ENCODE data around the gene XXYLT1.

The XXYLT1 gene

DNA sequence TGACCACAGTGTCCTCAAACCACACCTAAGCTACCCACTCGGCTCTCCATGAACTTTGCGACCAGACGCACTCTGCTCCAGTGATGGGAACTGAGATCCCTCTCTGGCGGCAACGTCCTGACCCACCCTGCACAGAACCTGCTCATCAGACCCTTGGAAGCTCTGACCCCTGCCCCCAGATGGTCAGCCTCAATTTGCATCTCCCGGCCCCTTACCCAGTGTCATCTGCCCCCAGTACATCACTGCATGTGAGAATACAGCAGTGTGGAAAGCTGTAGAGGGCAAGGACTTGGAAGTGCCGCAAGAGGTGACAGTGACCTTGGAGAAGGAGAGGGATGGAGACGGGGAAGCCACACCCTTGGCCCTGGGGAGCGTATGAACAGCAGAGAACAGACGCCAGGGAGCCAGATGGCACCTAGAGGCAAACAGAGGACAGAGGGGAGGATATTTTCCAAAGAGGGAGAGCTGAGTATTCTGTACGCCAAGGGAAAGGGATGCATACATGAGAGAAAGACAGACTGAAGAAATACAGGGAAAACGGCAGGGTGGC is 192.0 kb downstream of the XXYLT1 start:
- no peak for DNase-seq (ENCODE audit: low read depth)

DNA sequence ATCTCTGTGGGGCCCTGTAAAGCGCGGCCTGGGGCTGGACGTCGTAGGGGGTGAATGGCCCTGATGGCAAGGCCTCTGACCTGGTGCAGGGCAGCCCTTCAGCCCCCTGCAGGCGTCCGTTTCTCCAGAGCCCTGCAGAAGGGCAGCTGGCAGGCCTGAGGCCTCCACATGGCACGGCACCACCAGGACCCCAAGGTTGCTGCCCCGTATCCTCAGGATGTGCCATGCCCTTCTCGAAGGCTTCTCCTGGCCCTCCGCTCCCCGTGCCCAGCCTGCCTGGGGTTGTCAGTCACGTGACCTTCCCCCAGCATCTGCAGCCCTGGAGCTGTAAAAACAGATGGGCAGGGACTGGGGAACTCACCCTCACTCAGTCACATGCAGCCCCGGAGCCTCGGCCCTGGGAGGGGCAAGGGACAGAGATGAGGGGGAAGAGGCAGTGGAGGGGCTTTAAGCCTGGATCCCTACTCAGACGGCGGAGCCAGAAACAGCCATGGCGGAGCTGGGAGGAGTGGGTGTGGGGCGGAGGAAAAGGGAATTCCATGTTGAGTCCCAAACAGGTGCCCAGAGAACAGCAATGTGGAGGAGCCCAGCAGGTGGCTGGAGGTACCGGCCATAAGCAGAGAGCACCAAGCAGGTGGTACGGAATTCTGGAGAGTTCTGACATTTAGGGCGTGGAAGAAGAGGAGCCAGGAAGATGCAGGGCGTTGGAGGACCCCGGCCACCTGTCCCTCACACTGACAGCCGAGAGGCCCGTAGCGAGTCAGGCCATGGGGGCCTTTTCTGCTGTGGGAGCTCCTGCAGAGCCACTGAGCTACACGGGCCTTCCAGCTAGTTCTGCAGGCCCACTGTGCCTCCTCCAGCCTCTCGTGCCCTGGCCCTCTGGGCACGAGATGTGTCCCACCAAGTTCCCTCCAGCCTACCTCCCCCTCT is 193.1 kb downstream of the XXYLT1 start:
- DNase-seq (ENCODE audit: low read depth), result no peak

DNA sequence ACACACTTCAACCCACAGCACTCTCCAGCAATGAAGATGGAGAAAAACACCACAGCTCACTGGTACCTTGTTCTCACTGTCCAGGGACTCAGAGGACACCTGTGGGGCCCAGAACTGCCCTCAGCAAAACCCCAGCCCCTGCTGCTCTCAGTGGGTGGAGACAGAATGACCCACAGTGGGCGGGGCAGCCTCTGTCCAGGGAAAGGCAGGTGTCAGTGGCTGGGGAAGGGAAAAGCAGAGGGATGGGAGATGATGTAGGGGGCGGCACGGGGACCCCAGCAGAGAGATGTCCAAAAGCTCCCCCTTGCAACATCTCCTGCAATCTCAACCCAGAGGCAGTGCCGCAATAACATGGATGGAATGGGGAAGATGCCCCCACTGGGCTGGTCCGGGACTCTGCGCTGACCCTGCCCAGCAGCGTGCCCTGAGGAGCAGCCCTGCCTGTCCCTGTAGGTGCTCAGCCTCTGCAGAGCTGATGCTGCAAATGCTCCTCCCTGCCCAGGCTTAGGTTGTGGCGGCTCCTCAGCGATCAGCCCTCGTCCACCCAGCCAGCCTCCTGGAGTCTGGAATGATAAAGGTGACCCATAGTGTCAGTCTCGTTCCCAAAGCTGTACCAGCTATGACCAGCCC is 193.9 kb downstream of the XXYLT1 start:
- no peak for DNase-seq (ENCODE audit: low read depth)

DNA sequence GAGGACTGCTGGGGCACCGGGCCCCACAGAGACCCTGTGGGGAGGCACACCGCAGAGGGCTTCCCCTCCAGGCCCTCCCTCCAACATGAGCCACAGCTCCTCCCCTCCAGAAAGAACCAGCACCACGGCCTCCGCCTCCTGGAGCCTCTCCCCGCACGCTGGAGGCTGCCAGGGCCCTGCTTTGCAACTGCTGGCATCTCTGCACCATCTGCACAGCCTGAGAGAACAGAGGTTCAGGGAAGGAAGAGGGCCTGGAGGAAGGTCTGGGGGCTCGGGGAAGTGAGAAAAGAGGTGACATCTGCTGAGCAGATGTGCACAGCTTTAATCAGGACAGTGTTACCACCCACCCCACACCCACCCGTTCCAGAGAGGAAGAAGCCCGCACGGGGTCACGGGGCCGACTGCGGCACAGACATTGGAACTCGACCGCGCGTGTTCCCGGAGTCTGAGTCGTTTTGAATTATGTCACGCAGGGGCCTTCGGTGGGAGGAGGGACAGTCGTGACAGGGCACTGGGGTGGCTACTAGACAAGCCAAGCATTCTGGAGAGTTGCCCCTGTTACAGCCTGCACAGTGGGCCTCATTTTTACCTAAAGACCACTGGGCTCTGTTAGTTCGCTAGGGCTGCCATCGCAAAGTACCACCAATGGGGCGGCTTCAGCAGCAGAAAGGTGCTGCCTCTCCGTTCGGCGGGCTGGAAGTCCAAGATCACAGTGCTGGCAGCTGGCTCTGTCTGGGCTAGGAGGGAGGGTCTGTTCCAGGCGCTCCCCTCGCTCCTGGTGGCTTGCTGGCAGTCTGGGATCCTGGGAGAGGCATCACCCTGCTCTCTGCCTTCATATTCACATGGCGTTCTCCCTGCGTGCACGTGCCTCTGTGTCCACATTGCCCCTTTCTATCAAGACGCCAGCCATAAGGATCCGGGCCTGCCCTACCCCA is 194.8 kb downstream of the XXYLT1 start:
- no peak for DNase-seq (ENCODE audit: low read depth)

DNA sequence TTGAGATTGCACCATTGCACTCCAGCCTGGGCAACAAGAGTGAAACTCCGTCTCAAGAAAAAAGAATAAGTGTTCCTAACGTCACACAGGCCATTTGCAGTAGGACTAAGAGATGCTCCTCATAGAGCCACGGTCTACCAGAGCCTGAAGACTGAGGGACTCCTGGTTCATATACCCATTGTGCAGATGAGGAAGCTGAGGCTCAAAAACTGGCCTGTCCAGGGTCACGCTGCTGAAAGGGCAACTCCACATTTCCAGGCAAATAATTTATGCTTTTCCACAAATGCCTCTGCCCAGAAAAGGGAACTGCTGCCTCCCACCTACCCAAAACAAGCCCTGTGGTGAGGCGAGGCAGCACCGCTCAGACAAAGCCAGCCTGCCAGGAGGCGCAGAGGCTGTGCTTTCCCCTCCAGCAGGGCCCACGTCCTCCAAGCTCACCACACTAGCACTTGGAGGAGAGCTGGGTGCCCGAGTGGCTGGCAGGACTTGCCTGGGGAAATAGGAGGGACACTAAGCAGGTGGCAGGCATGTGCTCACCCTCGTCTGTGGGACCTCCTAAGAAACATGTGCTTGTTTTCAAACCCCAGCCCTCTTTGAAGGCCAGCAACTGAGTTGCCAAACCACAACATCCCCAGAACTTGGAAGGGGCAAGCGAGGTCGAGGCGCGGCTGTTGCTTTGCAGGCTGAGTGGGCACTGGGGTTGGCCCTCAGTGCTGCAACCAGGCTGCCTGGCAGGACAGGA is 195.6 kb downstream of the XXYLT1 start:
- peak; percentile 15 for DNase-seq (ENCODE audit: low read depth)

DNA sequence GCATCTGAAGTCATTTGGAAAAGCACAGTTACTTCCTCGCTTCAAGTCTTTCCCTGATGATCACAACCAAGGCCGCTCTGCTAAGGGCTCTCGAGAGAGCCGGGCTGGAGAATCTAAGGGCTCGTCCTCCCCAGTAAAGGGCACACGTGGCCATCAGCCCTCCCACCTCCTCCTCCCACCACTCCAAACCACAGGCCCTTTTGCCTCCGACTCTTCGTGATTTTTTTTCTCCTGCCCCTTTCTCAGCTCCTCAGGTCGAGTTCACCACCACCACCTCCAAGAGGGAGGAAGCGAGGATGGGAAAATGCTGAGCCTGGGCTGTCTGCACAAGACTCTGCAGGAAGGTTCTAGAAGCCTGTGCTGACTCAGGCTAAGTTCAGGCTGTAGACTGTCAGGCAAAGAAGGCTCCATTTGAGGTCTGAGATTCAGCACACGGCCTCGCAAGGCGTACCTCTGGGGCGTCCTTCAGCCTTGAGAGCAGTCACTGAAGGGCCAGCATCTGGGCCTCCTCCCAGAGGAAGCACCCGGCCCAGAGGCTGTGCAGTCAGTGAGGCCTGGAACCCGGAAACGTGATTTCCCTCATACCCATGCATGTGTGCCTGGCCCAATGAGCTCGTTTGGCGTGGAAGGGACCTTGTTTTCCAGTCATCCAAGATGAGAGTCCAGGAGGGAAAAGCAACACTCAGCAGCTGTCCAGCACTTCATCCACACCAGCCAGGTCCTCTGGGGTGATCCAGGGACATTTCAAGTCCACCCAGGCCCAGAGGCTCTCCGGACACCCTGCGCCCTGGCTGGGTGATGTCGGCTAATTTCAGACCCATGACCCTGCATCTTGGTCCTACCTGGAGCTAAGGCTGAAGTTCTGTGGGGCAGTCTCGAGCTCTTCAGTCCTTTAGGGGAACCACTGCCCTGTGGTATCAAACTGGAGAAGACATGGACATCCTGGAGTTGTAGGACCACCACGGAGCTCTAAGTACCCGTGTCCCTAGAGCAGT is 196.8 kb downstream of the XXYLT1 start:
- DNase-seq (ENCODE audit: low read depth), result no peak

DNA sequence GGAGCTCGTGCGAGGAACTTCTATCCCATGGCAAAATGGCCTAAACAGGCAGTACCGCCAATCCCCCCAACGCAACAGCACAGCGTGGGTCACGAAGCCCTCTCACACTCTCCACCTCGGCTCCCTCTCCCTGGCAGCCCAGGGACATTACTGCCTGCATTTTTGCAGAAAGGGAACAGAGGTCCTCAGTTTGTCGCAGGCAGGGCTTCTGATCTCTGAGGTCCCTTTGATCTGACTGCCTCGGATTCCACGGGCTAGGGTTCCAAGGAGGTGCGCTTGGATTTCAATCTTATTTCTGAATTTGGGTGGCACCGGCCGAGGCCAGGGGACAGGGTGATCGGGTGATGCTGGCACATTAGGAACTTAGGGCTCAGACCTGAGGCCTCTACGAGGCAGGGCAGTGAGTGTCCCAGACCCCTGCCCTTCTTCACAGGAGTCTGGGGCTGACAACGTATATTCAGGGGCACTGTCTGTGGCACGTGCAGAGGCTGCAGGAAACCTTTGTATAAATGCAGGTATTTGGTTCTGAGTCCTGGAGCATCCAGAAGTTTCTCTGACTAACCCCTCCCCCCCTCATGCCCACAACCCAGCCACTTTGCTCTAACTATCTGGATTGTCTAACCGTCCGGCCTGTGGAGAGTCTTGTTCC is 197.9 kb downstream of the XXYLT1 start:
- DNase-seq (ENCODE audit: low read depth), result no peak

DNA sequence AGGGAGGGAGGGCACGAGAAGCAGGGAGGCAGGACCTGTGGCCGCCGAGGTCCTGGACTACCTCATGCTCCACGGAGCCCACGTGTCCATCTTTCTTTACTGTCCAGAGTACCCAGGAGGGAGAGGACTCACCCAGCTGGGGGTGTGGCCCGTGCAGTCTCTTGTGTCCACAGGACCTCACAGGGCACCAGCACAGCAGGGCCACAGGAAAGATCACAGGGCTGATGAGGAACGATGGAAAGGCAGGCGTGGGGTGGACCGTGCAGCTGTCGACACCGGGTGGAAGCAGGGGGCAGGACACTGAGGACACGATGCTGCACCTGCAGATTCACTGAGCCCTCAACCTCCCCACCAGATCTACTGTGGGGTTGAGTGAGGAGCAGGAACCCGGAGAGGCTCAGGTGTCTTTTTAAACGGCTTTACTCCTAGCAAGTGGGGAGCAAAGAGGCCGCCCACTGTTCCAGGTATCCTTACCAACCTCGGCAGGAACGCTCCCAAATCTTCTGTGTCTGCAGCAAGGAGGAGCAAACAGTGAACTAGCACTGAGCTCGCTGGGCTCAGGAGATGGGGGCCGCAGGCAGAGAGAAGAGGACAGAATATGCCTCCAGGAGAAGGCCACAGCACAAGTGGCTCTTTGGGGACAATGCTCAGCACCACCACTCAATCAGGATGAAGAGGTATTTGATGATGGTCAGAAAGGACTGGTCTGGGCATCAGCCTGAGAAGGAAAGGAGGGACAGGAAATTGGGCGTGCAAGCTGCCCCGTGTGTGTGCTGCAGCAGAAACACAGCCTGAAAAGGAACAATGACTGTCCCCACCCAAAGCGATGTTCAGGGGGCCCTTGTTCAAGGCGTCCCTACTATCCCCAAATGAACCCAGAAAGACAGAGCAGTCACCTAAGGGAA is 198.8 kb downstream of the XXYLT1 start:
- DNase-seq (ENCODE audit: low read depth), result no peak

DNA sequence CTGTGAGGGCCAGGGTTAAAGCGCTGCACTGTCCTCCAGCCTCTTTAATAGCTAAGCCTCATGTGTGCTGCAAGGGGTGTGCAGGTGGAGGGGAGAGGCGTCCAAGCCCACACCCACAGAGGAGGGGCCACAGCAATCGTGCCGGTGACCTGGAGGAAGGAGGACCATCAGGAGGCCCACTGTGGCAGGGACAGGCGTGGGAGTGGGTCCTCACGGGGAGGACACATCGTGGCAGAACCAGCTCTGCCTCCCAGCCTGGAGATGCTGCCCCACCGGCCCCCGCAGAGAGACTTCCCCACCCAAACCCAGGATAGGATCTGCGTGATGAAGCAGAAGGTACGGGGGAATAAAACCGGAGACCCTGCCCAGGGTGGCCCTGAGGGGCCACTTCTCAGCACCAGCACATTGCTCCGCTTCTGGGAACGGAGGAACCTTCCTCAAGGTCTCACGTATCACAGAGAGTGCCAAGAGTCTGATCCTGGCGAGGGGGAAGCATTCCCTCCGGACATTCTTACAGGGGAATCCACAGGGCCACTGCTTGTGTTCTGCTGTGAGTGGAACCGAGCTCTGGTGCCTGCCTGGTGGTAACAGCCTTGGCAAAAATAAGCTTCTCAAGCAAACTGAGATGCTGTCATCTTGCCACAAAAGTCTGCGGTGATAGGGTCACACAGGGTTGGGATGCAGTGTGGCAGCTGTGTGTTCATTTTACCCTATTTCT is 199.8 kb downstream of the XXYLT1 start:
- DNase-seq (ENCODE audit: low read depth), result no peak

DNA sequence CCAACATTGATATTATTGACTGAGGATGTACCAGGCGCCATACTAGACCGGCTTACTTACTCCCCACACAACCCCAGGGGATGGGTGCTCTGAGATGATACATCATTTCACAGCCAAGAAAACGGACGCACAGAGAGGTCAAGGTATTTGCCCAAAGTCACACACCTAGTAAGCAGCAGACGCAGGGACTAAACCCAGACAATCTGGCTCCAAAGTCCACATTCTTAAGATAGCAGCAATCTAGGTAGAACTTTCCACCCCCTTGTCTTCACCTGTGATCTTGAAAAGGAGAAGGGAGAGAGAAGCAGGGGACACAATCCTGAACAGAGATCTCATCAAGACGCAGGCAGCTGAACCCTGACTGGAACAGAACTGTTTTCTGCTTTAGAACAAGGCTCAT is 200.6 kb downstream of the XXYLT1 start:
- no peak for DNase-seq (ENCODE audit: low read depth)

DNA sequence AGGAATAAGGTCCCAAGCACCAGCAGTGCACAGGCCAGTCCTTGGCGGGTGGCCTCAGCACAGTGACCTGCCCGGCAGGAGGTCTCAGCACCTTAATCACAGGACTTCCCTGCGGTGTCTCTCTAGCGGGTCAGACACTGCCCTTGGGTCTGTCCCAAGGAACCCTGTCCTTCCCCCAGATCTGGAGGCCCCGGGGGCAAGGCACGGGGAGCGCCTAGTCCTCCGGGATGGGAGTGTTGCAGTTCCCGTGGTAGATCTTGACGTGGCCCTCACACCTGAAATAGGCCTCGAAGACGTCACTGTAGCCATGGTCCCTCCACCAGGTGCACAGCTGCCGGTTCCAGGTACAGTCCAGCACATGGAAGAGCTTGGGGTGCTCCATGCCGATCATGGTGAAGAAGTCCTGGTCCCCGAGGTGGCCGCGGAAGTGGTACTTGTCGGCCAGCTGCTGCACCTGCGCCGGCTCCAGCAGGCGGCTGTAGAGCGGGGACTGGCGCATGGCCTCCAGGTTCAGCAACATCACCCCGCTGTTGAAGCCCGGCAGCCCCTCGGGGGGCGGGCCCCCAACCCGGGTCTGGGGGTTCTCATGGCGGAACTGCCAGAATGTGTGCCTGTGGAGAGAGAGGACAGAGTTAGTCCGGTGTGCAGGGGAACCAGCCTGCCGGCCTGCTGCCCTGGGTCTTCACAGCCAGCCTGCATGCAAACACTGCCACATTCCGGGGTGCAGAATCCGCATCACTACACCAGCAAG is 201.3 kb downstream of the XXYLT1 start:
- DNase-seq (ENCODE audit: low read depth), result no peak

DNA sequence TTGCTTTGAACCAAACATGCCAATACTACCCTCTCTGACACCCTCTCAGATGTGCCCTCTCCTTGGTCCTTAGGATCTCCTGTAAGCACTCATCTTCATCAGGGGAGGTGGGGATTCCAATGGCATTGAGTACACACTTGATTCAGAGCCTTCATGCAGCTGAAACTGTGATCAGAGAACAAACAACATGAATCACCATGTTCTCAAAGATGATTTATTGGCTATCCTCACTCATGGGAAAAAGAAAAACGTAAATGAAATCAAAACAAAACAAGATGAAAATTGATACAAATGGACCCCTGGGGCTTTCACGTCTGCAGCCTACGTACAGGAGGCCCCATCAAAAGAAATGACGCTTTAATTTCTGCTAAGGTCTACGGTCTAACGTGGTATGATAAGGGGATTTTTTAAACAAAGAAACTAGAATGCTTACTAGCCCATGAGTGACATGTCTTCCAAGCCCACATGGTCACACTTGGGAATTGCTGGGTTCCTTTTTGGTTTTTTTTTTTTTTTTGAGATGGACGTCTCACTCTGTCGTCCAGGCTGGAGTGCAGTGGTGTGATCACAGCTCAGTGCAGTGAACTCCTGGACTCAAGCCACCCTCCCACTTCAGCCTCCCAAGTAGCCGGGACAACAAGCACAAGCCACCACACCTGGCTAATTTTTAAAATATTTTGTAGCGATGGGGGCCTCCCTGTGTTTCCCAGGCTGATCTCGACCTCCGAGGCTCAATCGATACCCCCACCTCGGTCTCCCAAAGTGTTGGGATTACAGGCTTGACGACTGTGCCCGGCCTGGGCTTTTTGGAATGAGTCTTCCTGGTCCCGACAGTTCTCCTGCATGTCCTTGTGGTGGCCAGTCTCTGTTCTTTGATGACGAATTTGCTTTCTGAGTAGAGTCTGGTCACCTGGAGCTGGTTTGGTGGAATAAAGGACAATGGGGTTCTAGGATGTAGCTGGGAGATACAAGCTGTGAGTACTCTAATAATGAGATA is 202.6 kb downstream of the XXYLT1 start:
- peak; percentile 9 for DNase-seq (ENCODE audit: low read depth)

DNA sequence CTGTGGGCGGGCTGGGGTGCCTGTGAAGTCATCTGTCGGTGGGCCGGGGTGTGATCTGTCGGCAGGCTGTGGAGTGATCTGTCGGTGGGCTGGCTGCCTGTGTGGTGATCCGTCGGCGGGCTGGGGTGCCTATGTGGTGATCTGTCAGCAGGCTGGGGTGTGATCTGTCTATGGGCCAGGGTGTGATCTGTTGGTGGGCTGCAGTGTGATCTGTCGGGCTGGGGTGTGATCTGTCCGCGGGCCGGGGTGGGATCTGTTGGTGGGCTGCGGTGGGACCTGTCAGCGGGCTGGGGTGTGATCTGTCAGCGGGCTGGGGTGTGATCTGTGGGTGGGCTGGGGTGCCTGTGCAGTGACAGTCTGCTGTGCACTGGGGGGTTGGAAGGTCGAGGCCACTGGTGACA is 204.5 kb downstream of the XXYLT1 start:
- no peak for DNase-seq (ENCODE audit: low read depth)

DNA sequence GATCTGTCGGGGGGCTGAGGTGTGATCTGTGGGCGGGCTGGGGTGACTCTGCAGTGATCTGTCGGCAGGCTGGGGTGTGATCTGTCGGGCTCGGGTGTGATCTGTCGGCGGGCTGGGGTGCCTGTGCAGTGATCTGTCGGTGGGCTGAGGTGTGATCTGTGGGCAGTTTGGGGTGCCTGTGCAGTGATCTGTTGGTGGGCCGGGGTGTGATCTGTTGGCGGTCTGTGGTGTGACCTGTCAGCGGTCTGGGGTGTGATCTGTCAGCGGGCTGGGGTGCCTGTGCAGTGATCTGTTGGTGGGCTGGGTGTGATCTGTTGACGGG is 205.1 kb downstream of the XXYLT1 start:
- DNase-seq (ENCODE audit: low read depth), result no peak

DNA sequence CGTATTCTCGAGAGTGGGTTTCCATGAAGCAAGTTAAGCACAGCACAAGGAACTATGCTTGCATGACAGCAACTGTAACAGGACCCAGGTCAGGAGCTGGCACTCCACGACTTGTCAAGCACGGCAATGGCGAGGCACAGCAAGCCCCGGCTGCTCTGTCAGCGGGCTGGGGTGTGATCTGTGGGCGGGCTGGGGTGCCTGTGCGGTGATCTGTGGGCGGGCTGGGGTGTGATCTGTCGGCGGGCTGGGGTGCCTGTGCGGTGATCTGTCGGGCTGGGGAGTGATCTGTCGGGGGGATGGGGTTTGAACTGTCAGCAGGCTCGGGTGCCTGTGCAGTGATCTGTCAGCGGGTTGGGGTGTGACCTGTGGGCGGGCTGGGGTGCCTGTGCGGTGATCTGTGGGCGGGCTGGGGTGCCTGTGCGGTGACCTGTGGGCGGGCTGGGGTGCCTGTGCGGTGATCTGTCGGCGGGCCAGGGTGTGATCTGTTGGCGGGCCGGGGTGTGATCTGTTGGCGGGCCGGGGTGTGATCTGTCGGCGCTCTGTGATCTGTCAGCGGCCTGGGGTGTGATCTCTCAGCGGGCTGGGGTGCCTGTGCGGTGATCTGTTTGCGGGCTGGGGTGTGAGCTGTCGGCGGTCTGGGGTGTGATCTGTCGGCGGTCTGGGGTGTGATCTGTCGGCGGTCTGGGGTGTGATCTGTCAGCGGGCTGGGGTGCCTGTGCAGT is 205.7 kb downstream of the XXYLT1 start:
- no peak for DNase-seq (ENCODE audit: low read depth)

Data from EH (cell line).